Measurements from ENCODE around the gene GOLT1A. TPM values are rescaled to one million over a fixed set of nuclear protein-coding genes. Genes with fewer than 3 reads are reported as not detected.

The GOLT1A gene
- total and polyA plus RNA-seq, 10 of the 15 experiments (the other 5 are each of a cell fraction or from before 2014, with no cell fraction given): 0.09 to 0.46 TPM; not detected in 8

- no peak for FAIRE-seq
- no peak overlapping the region for H3K9ac ChIP-seq (ENCODE audit: control insufficient read depth, insufficient read depth, low read length)
- no TSS peak for BruUV-seq (replicated peaks)
- ATAC-seq: no peak
- no peak for DNase-seq (ENCODE audit: low read depth, low spot score)
- peaks cover 0 to 4% of the 10 kb centered on the region in 2 experiments for H3K27me3 ChIP-seq (replicated peaks in 1 of 2; ENCODE audit: control insufficient read depth in 2 of 2, insufficient read depth in 2 of 2, low read length in 1 of 2)
- H3K4me2 ChIP-seq (ENCODE audit: control insufficient read depth, insufficient read depth): no peak overlapping the region
- no peak overlapping the region for H3K27ac ChIP-seq (ENCODE audit: control insufficient read depth, insufficient read depth)
- ChIA-PET POLR2A (no interaction called here), CTCF (no interaction called here), SMC1A (ENCODE audit: uncharacterized antibody, unreplicated experiment) (no interaction called here), RAD21 (ENCODE audit: unreplicated experiment) (no interaction called here)
- TF ChIP-seq, protein P1, sequence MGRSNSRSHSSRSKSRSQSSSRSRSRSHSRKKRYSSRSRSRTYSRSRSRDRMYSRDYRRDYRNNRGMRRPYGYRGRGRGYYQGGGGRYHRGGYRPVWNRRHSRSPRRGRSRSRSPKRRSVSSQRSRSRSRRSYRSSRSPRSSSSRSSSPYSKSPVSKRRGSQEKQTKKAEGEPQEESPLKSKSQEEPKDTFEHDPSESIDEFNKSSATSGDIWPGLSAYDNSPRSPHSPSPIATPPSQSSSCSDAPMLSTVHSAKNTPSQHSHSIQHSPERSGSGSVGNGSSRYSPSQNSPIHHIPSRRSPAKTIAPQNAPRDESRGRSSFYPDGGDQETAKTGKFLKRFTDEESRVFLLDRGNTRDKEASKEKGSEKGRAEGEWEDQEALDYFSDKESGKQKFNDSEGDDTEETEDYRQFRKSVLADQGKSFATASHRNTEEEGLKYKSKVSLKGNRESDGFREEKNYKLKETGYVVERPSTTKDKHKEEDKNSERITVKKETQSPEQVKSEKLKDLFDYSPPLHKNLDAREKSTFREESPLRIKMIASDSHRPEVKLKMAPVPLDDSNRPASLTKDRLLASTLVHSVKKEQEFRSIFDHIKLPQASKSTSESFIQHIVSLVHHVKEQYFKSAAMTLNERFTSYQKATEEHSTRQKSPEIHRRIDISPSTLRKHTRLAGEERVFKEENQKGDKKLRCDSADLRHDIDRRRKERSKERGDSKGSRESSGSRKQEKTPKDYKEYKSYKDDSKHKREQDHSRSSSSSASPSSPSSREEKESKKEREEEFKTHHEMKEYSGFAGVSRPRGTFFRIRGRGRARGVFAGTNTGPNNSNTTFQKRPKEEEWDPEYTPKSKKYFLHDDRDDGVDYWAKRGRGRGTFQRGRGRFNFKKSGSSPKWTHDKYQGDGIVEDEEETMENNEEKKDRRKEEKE (IDR thresholded peaks at IDR 0.05): no peak
- TF ChIP-seq SUPT20H (IDR thresholded peaks at IDR 0.05; ENCODE audit: borderline replicate concordance, control insufficient read depth, low read depth, low read length): no peak
- no peak for TF ChIP-seq CEBPB (IDR thresholded peaks at IDR 0.05; ENCODE audit: borderline replicate concordance in 1 of 2, low read depth in 2 of 2, low read length in 2 of 2)
- TF ChIP-seq ZBTB40 (IDR thresholded peaks at IDR 0.05; ENCODE audit: borderline replicate concordance): no peak
- no peak overlapping the region for H3K4me3 ChIP-seq
- no peak overlapping the region for H2AFZ ChIP-seq (ENCODE audit: control insufficient read depth, low read depth, low read length)
- no peaks in the 10 kb centered on the region for H3K79me2 ChIP-seq (ENCODE audit: control insufficient read depth, insufficient read depth, low read length)
- H3K4me1 ChIP-seq (ENCODE audit: control insufficient read depth, insufficient read depth, low read length): no peaks in the 10 kb centered on the region
- 33% methylated on average over 8 of the region's 8 CpGs for WGBS (ENCODE audit: insufficient coverage, insufficient replicate concordance, low lambda C conversion rate, missing lambda C conversion rate)
- no peaks in the 10 kb centered on the region for H3K36me3 ChIP-seq (ENCODE audit: control insufficient read depth in 2 of 2, insufficient read depth in 2 of 2, low read length in 1 of 2)
- intact Hi-C loops (cut with micrococcal nuclease; ENCODE audit: unreplicated experiment): no loop called here
- no peaks in the 10 kb centered on the region for H4K20me1 ChIP-seq (ENCODE audit: control insufficient read depth, insufficient read depth)
- in situ Hi-C loops (cut with MboI): no loop called here
- H3K9me3 ChIP-seq (replicated peaks; ENCODE audit: control insufficient read depth, insufficient read depth, low read length): no peaks in the 10 kb centered on the region
Observed at GRCh38 chr1:204224655-204225054, 10.9 kb upstream of the GOLT1A start.
